DMS 273 treated with DMSO at 0.1 percent for 48 hours (cell line): ENCODE data around the gene AP3B2.
"Not testable (repeated sequence)": the region's sequence is repeated elsewhere in the genome, so short reads cannot be mapped to it uniquely, and the experiment has no call there.

Experiments
- DNase-seq: peaks from one replicate; lab custom pipeline; 2025; lab: John Stamatoyannopoulos, UW

Gene AP3B2

GRCh38 chr15:82648257-82649103 lies 61.2 kb downstream of the AP3B2 start:
- DNase-seq = no peak

GRCh38 chr15:82647835-82648256 lies 61.8 kb downstream of the AP3B2 start:
- DNase-seq = no peak

GRCh38 chr15:82647045-82647834 lies 62.4 kb downstream of the AP3B2 start, which contains the start of gene CPEB1:
Gene CPEB1, minus strand, starts transcription at chr15:82647363. Its CDS starts 18,904 bp downstream, at chr15:82628459.
- no peak for DNase-seq

GRCh38 chr15:82646250-82647044 lies 63.2 kb downstream of the AP3B2 start:
- DNase-seq = no peak

- not testable (repeated sequence) for DNase-seq
Observed at GRCh38 chr15:82644967-82645852, 64.5 kb downstream of the AP3B2 start.

- DNase-seq = no peak
Observed at GRCh38 chr15:82643992-82644391, 65.7 kb downstream of the AP3B2 start.

- DNase-seq = no peak
Observed at GRCh38 chr15:82642656-82643055, 67.0 kb downstream of the AP3B2 start.

- no peak for DNase-seq
Observed at GRCh38 chr15:82641129-82641798, 68.4 kb downstream of the AP3B2 start.

- DNase-seq = no peak
Observed at GRCh38 chr15:82640672-82641071, 69.0 kb downstream of the AP3B2 start.

- DNase-seq = no peak
Observed at GRCh38 chr15:82635798-82636197, 73.9 kb downstream of the AP3B2 start.

- no peak for DNase-seq
Observed at GRCh38 chr15:82630033-82630432, 79.6 kb downstream of the AP3B2 start.

- DNase-seq = no peak
Observed at GRCh38 chr15:82625136-82625535, 84.5 kb downstream of the AP3B2 start.

GRCh38 chr15:82624438-82624837 lies 85.2 kb downstream of the AP3B2 start:
- DNase-seq = no peak

GRCh38 chr15:82624008-82624407 lies 85.7 kb downstream of the AP3B2 start:
- DNase-seq = no peak

- no peak for DNase-seq
Observed at GRCh38 chr15:82621970-82622369, 87.7 kb downstream of the AP3B2 start.

GRCh38 chr15:82613747-82614146 lies 95.9 kb downstream of the AP3B2 start:
- DNase-seq = no peak

- no peak for DNase-seq
Observed at GRCh38 chr15:82611348-82611747, 98.3 kb downstream of the AP3B2 start.
